GM21717 (cell line): ENCODE data around the gene ZDHHC7.
"Not testable (repeated sequence)": the region's sequence is repeated elsewhere in the genome, so short reads cannot be mapped to it uniquely, and the experiment has no call there.

Experiments used
- ATAC-seq: cut with Tn5 transposase; IDR thresholded peaks from one replicate; pipeline ENCODE4 v1.9.1; 2021; ENCODE audit warnings: mild to moderate bottlenecking, moderate library complexity; ENCODE audit not compliant: unreplicated experiment

The ZDHHC7 gene

DNA sequence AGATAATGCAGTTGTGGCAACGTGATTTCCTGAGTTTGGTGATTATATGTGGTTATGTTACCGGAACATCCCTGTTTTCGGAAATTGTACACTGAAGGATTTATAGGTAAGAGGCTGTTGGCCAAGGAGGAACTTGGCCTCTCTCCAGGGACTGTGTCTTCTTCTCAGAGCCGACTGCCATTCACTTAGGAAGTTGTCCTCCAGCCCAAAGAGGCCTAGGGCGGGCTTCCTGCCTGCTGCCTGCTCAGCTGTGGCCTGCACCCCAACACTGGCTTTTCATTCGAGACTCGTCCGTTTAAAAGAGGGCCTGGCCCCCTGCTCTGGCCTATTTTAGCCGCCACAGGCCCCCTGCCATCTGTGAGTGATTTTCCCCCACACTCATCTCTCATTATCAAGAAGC is 64.3 kb downstream of the ZDHHC7 start:
- no peak for ATAC-seq

DNA sequence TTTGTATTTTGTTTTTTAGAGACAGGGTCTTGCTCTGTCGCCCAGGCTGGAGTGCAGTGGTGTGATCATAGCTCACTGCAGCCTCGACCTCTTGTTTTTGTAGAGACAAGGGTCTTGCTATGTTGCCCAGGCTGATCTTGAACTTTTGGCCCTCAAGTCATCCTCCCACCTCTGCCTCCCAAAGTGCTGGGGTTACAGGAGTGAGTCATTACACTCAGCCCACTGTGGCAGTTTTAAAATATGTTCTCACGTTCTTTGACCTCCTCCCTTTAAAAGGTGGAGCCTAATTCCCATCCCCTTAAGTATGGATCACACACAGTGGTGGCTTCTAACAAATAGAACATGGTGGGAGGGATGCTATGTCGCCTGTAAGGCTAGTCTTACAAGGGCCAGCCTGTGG is 67.7 kb downstream of the ZDHHC7 start:
- no peak for ATAC-seq

DNA sequence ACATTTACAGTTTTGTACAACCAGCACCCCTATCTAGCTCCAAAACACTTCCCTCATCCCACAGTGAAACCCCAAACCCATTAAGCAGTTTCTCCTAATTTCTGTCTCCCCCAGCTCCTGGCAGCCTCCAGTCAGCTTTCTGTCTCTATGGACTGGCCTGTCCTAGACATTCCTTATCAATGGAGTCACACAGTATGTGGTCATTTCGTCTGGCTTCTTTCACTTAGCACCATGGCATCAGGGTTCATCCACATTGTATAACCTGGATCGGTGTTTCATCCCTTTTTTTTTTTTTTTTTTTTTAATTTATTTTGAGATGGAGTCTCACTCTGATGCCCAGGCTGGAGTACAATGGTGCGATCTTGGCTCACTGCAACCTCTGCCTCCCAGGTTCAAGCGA is 68.5 kb downstream of the ZDHHC7 start:
- ATAC-seq: no peak

DNA sequence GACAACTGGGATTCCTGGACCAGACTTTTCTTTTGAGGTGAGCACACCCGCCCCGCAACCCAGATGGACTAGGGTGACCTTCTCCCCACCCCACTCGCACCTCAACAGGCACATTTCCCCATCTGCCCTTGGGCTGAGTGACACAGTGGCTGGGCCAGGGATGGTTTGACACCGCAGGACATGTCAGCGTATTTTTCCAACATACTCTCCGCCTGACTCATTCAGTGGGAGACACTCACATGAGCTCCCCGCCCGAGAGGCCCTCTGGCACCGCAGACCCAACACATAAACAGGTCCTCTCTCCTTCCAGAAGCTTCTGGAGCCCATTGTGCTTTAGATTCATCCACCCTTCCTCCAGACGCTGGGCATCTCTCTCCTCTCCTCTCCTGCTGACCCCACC is 69.4 kb downstream of the ZDHHC7 start:
- no peak for ATAC-seq

DNA sequence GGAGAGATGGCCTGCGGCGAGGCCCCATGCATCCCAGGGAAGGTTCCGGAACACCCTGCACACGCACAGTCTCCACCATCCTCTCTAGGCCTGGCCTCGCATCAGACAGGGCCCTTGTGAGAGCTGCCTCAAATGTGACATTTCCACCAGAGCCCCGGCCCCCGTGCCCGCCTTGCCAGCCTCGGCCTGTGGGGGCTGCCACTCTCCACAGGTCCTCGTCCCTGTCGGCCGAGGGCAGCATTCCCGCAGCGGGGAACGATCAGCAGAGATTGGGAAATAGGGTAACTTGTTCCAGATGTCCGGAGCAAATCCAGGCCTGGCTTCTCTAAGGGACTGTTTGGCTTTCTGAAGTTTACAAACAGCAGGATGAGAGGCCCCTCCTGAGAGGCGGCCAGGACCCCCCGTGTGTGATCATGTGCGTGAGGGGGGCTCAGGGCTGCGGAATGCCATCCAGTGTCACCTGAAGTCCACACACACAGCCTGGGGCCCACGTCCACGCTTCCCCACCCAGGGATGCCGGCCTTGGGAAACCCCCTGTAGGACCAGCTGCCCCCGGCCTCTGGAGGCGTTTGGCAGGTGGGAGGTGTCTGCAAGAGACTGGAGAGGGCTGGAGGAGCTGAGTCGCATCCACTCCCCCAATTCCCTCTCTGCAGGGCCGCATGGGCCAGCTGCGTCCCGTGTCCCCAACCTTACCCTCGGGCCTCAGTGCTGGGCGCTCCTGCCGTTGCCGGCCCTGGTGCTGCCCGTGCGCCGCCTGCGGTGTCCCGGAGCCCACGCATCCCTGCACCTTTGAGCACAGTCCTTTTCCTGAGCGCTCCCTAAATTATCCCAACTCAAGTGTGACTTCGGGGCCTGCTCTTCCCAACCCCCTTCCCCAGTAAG is 70.4 kb downstream of the ZDHHC7 start:
- no peak for ATAC-seq

DNA sequence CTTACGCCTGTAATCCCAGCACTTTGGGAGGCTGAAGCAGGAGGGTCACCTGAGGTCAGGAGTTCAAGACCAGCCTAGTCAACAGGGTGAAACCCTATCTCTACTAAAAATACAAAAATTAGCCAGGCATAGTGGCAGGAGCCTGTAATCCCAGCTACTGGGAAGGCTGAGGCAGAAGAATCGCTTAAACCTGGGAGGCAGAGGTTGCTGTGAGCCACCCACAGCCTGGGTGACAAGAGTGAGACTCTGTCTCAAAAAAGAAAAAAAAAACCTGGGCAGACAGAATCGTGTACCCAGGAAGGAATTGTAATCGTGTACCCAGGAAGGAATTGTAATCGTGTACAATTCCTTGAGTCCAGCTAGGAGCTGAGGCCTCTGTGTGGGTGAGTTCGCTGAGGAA is 72.7 kb downstream of the ZDHHC7 start:
- ATAC-seq: not testable (repeated sequence)

DNA sequence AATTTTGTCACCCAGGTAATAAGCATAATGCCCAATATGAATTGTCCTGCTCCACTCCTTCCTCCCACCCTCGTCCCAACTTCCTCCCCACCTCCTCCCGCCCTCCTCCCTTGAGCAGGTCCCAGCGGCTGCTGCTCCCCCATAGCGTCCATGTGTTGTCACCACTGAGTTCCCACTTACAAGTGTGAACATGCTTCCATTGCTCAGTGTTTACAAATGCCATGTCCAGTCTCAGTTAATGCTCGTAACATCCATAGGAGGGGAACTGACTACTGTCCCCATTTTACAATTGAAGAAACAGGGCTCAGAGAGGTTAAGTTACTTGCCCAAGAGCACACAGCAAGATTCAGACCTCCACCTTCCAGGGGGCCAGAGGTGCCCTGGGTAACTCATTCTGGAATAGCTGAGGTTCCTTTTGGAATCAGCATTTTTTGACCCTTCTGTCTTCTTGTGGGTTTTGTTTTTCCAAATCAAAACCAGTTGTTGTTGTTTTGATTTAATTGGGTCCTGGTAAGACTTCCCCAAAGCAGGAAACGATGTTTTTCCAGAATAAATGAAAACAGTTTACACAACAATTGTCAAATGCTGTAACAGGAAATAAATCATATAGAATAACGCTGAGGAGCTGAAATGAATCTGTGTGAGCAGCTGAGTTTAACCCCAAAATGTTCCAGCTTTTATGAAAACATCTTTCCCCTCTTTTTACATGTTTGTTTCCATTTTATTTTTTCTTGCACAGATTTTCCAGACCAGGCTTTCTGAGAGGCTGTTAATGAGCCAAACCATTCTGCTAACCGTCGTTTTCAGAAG is 73.9 kb downstream of the ZDHHC7 start:
- ATAC-seq: no peak

DNA sequence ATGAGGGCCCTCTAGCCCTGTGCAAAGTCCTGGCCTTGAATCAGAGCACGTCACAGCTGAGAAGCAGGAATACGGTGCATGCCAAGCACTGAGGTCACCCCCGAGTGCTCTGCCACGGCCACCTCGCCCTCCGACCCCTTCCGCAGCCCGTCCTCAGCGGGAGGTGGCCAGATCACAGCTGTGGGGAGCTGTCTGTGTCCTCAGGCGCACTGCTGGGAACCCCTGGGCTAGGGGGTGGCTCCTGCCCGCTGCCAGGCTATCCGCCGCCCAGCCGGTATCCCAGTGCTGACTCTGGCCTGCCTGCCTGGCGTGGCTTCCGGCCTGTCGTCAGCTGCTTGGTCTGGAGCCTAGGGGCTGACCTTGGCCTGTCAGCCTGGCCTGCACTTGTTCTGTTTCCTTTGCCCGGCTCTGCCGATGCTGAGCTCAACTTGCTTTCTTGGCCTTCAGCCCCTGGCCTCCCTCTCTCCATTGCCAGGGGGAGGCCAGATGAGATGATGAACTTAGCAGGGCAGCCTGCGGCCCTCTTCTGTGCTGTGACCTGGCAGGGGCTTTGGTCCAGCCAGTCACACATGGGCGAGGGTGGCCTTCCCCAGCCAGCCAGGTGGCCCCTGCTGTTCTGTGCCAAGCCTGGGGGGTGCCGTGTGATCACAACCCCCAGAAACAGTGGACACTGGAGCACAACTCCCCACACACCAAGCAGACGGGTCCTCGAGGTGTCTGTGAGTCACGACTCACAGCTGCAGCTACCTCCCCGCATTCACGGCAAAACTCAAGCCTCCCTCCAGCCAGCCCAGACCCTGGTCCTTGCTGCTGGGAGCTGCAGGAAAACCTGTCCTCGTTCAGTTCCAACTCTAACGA is 77.3 kb downstream of the ZDHHC7 start:
- no peak for ATAC-seq

DNA sequence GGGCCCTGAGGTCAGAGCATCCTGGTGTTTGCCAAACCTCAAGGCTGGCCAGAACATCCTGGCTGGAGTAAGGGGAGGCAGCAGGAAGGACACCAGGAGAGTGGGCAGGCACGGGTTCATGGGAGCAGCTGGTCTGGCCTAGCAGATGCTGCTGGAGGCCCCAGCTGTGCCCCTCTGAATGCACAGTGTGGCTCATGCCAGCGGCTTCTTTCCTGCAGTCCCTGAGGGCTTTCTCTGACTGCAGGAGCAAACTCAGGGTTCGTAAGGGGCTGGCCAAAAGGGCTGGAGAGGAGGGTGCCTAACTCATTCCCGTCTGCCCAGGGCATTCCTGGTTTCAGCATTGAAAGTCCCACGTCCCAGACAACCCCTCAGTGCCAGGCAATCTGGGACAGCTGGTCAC is 78.7 kb downstream of the ZDHHC7 start:
- no peak for ATAC-seq

DNA sequence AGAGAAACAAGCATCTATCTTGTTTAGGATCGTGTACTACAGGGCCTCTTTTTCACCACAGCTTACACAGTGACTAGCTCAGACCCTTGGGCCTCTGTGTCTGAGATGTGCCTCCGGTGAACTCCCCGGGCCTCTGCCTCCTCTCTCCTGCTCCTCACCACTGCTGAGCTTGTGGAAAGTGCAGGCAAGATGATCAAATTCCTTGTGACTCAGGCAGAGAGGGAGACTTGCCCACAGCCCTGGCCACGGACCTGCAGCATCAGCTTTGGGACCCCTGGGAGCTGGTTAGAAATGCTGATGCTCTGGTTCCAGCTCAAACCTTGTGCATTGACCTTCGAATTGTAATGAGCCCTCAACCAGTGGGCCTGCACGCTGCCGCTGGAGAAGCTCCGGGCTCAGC is 79.8 kb downstream of the ZDHHC7 start:
- no peak for ATAC-seq

DNA sequence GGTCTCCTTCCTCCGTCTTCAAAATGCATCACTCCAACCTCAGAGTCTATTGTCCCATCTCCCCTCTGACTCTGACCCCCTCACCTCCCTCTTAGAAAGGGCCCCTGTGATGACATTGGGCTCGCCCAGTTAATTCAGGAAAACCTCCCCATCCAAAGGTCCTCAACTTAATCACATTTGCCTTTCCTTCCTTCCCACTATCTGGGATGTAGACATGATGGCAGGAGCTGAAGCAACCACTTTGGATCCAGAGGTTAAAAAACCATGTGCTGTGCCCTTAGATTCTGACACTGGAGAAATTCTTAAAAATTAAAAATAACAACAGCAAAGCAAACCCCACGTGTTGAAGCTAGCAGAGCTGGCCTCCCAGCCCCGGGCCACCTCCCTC is 80.2 kb downstream of the ZDHHC7 start:
- ATAC-seq: no peak

DNA sequence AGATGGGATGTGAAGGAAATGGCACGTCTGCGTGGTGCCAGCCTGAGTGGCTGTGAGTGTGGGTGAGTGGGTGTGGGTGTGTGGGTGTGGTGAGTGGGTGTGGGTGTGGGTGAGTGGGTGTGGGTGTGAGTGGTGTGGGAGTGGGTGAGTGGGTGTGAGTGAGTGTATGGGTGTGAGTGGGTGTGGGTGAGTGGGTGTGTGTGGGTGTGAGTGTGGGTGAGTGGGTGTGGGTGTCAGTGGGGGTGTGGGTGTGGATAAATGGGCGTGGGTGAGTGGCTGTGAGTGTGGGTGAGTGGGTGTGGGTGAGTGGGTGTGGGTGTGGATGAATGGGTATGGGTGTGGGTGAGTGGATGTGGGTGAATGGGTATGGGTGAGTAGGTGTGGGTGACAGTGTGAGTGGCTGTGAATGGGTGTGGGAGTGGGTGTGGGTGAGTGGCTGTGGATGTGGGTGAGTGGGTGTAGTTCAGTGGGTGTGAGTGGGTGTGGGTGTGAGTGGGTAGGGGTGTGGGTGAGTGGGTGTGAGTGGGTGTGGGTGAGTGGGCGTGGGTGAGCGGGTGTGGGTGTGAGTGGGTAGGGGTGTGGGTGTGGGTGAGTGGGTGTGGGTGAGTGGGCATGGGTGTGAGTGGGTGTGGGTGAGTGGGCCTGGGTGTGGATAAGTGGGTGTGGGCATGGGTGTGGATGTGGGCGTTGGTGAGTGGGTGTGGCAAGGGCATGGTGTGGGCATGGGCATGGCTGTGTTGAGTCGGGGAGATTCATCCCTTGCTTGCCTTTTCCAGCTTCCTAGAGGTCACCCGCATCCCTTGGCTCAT is 80.8 kb downstream of the ZDHHC7 start:
- ATAC-seq: no peak

DNA sequence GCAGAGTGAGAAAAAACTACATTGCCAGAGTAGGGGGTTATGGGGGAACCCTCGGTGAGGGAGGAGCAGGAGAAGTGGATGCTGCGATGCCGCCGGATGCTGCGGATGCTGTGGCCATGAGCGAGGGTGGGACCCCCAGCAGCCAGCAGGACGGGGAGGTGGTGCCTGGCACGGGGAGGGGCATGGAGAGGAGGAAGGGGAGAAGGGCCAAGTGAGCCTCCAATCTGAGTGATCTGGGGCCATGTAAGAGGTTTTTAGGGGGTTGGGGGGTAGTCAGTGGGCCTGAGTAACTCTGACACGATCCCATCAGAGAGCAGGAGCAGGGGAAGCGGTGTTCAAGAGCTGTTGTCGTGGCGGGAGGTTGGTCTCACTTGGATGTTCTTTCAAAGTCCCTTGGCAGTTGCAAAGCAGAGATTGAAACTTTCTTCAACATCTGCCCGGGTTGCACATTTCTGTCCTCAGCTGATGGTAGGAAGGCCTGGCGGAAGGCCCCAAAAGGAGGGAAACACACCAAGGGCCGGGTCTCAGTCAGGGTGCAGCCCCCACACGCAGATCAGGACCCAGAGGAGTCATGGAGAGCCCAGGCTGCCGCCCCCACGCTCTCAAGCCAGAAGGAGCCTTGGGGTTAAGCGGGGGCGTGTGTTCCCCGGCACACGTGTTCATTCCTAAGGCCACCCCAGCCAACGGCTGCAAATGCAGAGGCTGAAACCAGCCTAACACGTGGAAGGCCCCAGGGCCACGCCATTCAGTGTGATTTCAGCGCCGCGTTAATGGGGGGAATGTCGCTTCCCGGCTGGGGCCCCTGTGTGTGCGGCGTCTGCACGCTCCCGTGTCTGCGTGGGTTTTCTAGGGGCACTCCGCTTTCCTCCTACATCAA is 81.7 kb downstream of the ZDHHC7 start:
- no peak for ATAC-seq

DNA sequence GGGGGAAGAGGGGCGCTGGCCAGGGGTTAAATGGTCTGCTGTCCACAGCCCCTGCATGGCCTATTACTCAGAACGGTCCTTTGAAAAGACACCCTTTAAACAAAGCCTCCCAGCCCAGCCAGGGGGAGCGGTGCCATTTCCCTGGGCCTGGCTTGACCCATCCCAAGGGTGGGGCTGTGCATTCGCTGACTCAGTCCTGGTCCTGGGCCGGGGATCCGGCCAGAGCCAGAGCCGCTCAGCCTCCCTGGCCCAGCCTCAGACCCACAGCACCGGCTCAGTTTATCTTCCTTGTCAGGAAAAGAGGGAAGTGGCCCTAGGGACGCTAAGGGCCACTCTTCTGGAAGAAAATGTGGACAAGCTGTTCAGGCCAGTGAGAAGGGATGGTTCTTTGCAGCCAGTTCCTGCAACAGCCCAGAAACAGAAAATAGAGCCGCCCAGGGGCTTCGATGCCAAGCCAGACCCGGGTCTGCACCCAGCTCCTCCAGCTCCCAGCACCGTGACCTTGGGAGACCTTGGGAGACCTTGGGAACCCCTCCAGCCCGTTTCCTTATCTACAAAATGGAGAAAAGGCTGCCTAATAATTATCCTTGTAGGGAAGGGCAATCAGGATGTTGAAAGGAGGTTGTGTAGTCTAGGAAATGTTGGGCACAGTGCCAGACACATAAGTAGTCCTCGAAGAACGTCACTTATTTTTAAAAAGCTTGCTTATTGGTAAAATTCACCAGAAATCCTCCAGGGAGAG is 82.5 kb downstream of the ZDHHC7 start:
- ATAC-seq: no peak

DNA sequence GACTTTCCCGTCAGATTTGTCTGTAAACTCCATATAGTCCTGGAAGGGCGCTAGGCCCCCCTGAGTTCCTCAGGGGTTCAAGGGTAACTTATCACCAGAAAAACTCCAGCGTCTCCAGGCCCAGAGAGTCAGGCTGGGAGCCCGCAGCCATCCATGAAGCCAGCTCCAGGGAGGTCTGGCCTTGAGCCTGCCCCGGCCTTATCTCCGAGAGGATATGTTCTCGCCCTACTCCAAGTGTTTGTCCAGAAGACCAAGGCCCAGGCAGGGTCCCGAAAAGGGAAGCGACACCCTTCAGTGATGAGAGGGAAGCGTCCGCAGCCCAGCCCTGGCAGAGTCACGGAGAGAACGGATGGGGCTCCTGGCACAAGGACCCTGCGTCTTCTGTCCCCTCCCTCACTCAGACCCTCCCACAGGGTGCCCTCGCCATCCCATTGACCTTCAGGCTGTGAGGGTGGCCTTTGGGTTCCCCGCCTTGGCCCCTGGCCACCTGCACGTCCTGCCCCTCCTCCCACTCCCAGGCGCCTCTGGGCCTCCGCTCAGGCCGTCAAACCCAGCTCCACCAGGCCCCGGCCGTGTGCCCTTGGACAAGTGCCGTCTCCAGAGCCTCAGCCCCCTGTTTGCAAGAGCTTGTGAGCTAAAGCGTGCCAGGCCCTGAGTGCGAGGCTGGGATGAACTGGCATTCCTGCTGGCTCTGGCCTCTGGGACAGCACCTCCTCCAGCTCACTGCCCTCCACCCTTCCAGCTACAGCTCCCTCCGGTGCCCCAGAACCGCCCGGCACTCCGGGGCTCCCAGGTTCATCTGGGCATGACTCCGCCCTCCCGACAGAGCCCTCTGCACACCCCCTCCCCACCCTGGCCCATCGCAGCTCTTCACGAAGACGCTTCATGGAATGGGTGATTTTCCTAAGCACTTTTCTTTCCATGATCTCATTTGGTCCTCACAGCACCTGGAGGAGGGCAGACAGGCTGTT is 83.4 kb downstream of the ZDHHC7 start:
- ATAC-seq: no peak

DNA sequence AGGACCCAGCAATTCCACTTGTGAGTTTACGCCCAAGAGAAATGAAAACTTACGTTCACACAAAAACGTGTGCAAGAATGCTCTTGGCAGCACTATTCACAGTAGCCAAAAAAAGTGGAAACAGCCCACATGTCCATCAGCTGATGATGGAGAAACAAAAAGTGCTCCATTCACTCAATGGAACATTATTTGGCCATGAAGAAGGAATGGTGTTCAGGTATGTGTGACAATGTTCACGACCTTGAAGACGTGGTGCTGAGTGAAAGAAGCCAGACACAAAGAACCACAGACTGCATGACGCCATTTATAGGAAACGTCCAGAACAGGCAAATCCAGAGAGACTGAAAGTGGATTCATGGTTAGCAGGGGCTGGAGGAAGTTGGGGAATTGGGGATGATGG is 84.9 kb downstream of the ZDHHC7 start:
- no peak for ATAC-seq

DNA sequence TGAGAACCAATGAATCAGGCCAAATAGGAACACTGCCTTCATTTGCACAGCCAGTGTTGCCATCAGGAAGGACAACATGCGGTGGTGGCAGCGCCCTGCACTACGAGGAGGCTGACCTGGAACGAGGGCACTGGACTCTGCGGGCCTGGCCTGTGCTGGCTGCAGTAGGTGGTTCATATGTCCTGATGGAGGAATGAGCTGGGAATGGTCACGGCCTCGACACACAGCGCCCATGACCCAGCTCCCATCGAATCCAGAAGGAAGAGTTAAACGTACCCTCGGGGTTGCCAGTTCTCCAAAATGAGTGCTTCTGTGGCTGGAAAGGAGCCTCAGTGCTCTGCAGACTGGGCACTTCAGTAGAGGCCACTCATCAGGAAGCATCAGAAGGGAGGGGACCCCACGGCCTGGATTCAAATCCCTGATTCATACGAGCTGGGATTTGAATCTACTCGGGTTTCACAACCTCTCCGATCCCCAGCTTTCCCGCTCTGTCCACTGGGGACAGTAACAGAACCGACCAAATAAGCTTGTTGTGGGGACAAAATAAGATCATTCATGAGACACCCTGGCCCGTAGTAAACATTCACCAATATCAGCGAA is 85.5 kb downstream of the ZDHHC7 start:
- ATAC-seq: no peak
